HepG2 (cell line): ENCODE data around the gene SLC25A5.

ENCODE experiments used
- ATF7 ChIP-seq, 2 experiments: fragments of 450-650 bp in 1 of 2; sonication (generic) in 1 of 2; formaldehyde crosslinking in 1 of 2; IDR thresholded peaks; 2 replicates each; pipeline versions ENCODE4 v1.4.0 to v1.6.1; 2016 to 2020; ENCODE audit warnings: antibody characterized with exemption in 1 of 2, mild to moderate bottlenecking in 1 of 2, missing genetic modification reagents in 1 of 2
- HNRNPL ChIP-seq: fragments of 200-400 bp; formaldehyde crosslinking; IDR thresholded peaks from 2 replicates; pipeline ENCODE4 v1.6.1; 2017; ENCODE audit warnings: mild to moderate bottlenecking, low read depth, low read length
- PHF20 ChIP-seq: sonication (generic); formaldehyde crosslinking; IDR thresholded peaks from 2 replicates; pipeline ENCODE4 v1.5.0; 2020; ENCODE audit warnings: mild to moderate bottlenecking, missing genetic modification reagents
- POLR2A ChIP-seq, 2 experiments: IDR thresholded peaks; 2 replicates each; pipeline ENCODE4 v1.6.1; 2011; ENCODE audit warnings: low read depth in 2 of 2, low read length in 2 of 2, mild to moderate bottlenecking in 1 of 2, moderate library complexity in 1 of 2; ENCODE audit not compliant: insufficient read depth in 1 of 2
- SIN3A ChIP-seq: IDR thresholded peaks from 2 replicates; pipeline ENCODE4 v1.6.1; 2011; ENCODE audit warnings: low read depth, mild to moderate bottlenecking, control low read depth, low read length, borderline replicate concordance
- SP2 ChIP-seq: sonication (generic); formaldehyde crosslinking; IDR thresholded peaks from 2 replicates; pipeline ENCODE4 v1.5.1; 2020; ENCODE audit warnings: mild to moderate bottlenecking, missing genetic modification reagents
- ZFP1 ChIP-seq: IDR thresholded peaks from 2 replicates; pipeline ENCODE4 v1.6.1; 2016
- ZNF331 ChIP-seq: sonication (generic); formaldehyde crosslinking; IDR thresholded peaks from 2 replicates; pipeline ENCODE4 v1.4.0; 2020; ENCODE audit warnings: missing genetic modification reagents
- ZNF577 ChIP-seq: sonication (generic); formaldehyde crosslinking; IDR thresholded peaks from 2 replicates; pipeline ENCODE4 v1.4.0; 2020; ENCODE audit warnings: mild to moderate bottlenecking, low read depth, missing genetic modification reagents, borderline replicate concordance
- TF ChIP-seq, protein P1 (sequence below): IDR thresholded peaks from 2 replicates; pipeline ENCODE4 v1.6.1; 2016; ENCODE audit warnings: missing biosample characterization, missing genetic modification reagents, low read depth
- TF ChIP-seq, protein P2 (sequence below): sonication (generic); formaldehyde crosslinking; IDR thresholded peaks from 2 replicates; pipeline ENCODE4 v1.5.0; 2020; ENCODE audit warnings: mild to moderate bottlenecking, missing genetic modification reagents, moderate library complexity
- TF ChIP-seq, protein P3 (sequence below): sonication (generic); formaldehyde crosslinking; IDR thresholded peaks from 2 replicates; pipeline ENCODE4 v1.4.0; 2020; ENCODE audit warnings: low read depth, missing genetic modification reagents

DNA sequence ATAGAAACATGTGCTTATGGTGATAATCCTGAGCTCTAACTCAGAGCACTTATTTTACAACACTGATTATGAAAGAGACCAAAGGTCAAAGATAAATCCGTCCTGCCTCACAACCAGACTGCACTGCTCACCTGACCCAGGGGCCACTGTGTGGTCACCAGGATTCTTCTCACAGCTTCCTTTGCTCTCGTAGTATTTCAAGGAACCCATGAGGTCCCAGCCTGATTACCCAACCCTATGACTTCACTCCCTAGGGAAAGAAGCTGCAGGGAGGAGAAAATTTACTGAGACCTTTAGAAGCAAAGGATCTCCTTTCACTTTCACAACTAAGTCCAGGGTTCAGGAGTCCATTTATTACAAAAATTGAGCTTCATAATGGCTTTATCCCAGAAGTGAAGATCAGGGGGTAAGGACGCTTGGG lies 9.6 kb downstream of the SLC25A5 start:
- TF ChIP-seq ATF7 (IDR thresholded peaks at IDR 0.05) (no peak), ATF7 (CRISPR knock-in tag; IDR thresholded peaks at IDR 0.05) (no peak; the same call in 1 of the 2 replicates), ZFP1 (no peak), POLR2A (IDR thresholded peaks at IDR 0.05; ENCODE audit: insufficient read depth in 1 of 2, low read depth in 2 of 2, low read length in 2 of 2) (no peak), HNRNPL (no peak), SP2 (no peak), SIN3A (no peak), ZNF331 (CRISPR knock-in tag) (peak; percentile 37; the same call in 1 of the 2 replicates), ZNF577 (CRISPR knock-in tag) (no peak), PHF20 (CRISPR knock-in tag) (no peak)
- TF ChIP-seq, protein P1, sequence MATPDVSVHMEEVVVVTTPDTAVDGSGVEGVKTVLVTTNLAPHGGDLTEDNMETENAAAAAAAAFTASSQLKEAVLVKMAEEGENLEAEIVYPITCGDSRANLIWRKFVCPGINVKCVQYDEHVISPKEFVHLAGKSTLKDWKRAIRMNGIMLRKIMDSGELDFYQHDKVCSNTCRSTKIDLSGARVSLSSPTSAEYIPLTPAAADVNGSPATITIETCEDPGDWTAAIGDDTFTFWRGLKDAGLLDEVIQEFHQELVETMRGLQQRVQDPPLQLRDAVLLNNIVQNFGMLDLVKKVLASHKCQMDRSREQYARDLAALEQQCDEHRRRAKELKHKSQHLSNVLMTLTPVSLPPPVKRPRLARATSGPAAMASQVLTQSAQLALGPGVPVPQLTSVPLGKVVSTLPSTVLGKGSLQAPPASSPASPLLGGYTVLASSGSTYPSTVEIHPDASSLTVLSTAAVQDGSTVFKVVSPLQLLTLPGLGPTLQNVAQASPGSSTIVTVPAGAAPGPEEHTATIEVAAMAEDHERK (CRISPR knock-in tag): no peak
- TF ChIP-seq, protein P2, sequence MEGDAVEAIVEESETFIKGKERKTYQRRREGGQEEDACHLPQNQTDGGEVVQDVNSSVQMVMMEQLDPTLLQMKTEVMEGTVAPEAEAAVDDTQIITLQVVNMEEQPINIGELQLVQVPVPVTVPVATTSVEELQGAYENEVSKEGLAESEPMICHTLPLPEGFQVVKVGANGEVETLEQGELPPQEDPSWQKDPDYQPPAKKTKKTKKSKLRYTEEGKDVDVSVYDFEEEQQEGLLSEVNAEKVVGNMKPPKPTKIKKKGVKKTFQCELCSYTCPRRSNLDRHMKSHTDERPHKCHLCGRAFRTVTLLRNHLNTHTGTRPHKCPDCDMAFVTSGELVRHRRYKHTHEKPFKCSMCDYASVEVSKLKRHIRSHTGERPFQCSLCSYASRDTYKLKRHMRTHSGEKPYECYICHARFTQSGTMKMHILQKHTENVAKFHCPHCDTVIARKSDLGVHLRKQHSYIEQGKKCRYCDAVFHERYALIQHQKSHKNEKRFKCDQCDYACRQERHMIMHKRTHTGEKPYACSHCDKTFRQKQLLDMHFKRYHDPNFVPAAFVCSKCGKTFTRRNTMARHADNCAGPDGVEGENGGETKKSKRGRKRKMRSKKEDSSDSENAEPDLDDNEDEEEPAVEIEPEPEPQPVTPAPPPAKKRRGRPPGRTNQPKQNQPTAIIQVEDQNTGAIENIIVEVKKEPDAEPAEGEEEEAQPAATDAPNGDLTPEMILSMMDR (CRISPR knock-in tag): no peak
- TF ChIP-seq, protein P3, sequence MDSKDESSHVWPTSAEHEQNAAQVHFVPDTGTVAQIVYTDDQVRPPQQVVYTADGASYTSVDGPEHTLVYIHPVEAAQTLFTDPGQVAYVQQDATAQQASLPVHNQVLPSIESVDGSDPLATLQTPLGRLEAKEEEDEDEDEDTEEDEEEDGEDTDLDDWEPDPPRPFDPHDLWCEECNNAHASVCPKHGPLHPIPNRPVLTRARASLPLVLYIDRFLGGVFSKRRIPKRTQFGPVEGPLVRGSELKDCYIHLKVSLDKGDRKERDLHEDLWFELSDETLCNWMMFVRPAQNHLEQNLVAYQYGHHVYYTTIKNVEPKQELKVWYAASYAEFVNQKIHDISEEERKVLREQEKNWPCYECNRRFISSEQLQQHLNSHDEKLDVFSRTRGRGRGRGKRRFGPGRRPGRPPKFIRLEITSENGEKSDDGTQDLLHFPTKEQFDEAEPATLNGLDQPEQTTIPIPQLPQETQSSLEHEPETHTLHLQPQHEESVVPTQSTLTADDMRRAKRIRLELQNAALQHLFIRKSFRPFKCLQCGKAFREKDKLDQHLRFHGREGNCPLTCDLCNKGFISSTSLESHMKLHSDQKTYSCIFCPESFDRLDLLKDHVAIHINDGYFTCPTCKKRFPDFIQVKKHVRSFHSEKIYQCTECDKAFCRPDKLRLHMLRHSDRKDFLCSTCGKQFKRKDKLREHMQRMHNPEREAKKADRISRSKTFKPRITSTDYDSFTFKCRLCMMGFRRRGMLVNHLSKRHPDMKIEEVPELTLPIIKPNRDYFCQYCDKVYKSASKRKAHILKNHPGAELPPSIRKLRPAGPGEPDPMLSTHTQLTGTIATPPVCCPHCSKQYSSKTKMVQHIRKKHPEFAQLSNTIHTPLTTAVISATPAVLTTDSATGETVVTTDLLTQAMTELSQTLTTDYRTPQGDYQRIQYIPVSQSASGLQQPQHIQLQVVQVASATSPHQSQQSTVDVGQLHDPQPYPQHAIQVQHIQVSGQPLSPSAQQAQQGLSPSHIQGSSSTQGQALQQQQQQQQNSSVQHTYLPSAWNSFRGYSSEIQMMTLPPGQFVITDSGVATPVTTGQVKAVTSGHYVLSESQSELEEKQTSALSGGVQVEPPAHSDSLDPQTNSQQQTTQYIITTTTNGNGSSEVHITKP: no peak
